ENCODE results near the gene RNGTT. TPM values are rescaled to one million over a fixed set of nuclear protein-coding genes. Genes with fewer than 3 reads are reported as not detected.

Gene RNGTT
- total RNA-seq = 28.8 TPM

DNA sequence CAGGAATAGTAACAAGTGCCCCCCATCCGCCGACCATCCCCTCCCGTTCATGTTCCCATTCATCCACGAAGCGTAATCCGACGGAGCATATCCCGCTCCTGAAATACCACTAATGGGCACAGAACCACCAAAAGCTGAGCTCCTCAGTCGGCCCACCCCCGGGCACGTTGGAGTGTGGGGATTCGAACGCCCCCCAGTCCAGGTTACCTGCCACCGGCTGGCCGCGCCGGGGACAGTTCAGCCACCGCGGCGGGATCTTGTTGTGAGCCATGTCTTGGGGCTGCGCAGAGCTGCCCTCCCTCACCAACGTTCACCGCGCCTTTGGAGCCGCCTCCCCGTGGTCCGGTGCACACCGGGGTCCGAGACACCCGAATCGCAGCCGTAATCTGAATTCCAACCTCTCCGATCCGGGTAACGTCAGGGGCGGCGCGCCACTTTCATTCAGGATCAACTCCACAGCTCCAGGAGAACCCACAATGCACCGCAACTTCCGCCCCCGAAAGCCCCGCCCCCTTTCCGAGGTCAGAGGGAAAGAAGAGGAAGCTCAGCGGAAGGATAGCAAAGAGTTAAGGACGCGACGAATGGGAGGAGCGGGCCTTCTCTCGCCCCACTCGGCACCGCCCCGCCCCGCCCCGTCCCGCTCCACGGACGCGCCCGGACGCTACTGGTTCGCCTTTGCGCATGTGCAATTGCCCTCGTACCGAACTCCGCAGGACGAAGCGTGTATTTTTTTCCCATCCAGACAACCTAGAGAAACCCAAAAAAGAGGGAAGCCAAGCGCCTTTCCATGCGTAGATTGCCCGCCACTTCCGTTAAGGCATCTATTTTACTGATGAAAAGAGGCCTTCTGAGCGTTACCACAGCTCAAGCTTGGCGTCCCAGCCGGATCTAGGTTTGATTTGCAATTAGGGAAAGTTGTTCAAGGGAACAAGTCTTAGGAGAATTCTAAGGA, at the start of gene RNGTT:
TSS of gene RNGTT (minus strand) at position 480 of the 952 bp plus-strand sequence. CDS start at position 271, 209 bp downstream.
- Histone ChIP-seq H3K4me1 (ENCODE audit: insufficient read depth, low read length) (peaks cover 22% of the 10 kb centered on the region), H3K27me3 (ENCODE audit: insufficient read depth, low read length) (no peaks in the 10 kb centered on the region), H3K9me3 (ENCODE audit: low read depth, low read length) (no peaks in the 10 kb centered on the region), H3K4me3 (ENCODE audit: low read length) (peak within 1 kb of the TSS; percentile 97)

DNA sequence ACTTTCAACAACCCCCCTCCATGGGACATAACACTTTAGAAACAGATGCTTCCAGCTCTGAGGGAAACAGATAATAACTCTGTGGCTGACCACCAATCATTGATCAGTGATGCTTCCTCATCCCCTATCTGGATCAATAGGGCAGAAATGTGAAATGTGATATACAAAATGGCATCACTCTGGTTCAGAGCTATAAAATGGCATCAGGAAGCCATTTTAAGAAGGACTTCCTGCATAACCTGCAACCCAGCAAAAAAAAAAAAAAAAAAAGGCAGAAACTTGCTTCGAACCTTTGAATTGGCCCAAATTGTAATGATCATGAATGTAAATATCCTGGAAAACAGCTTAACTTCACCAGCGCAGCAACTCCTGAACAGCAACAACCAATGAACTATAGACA, 48.0 kb upstream of the RNGTT start:
- Histone ChIP-seq H3K4me1 (ENCODE audit: insufficient read depth, low read length) (peaks cover 31% of the 10 kb centered on the region), H3K9me3 (ENCODE audit: low read depth, low read length) (no peaks in the 10 kb centered on the region), H3K4me3 (ENCODE audit: low read length) (no peak overlapping the region), H3K27me3 (ENCODE audit: insufficient read depth, low read length) (no peaks in the 10 kb centered on the region)

GRCh38 chr6:89010825-89011224, 47.4 kb upstream of the RNGTT start:
- H3K4me1 ChIP-seq (ENCODE audit: insufficient read depth, low read length) = peaks cover 31% of the 10 kb centered on the region
- no peaks in the 10 kb centered on the region for H3K27me3 ChIP-seq (ENCODE audit: insufficient read depth, low read length)
- H3K9me3 ChIP-seq (ENCODE audit: low read depth, low read length) = no peaks in the 10 kb centered on the region
- H3K4me3 ChIP-seq (ENCODE audit: low read length) = no peak overlapping the region

- Histone ChIP-seq H3K4me1 (ENCODE audit: insufficient read depth, low read length) (peaks cover 31% of the 10 kb centered on the region), H3K9me3 (ENCODE audit: low read depth, low read length) (no peaks in the 10 kb centered on the region), H3K27me3 (ENCODE audit: insufficient read depth, low read length) (no peaks in the 10 kb centered on the region), H3K4me3 (ENCODE audit: low read length) (no peak overlapping the region)
Observed at GRCh38 chr6:89009624-89010059, 46.2 kb upstream of the RNGTT start.

DNA sequence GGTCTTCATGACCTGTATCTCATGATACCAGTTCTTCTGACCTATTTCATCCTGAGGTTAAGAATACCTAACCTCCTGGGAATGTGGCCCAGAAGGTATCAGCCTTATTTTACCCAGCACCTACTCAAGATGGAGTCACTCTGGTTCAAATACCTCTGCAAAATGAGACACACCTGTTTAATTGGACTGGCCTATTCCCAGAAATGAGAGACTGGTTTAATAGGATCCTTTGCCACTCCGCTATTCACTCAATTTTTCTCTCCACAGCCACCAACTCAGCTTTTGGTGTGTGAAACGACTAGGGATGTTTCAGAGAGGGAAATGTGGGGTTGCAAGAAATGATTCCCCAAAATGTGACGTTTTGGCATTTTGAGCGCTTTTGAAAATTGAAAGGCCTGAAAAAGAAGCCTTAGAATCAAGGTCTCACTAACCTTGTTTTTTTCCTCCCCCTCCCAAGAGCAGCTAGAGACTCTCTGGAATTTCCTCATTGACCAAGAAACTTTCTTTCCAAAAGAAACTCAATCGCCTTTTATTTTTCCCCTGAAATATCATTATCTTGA, 45.5 kb upstream of the RNGTT start:
- H3K4me1 ChIP-seq (ENCODE audit: insufficient read depth, low read length) = peaks cover 31% of the 10 kb centered on the region
- no peak overlapping the region for H3K4me3 ChIP-seq (ENCODE audit: low read length)
- no peaks in the 10 kb centered on the region for H3K9me3 ChIP-seq (ENCODE audit: low read depth, low read length)
- H3K27me3 ChIP-seq (ENCODE audit: insufficient read depth, low read length) = no peaks in the 10 kb centered on the region

GRCh38 chr6:89008001-89008814, 44.8 kb upstream of the RNGTT start:
- peaks cover 31% of the 10 kb centered on the region for H3K4me1 ChIP-seq (ENCODE audit: insufficient read depth, low read length)
- H3K27me3 ChIP-seq (ENCODE audit: insufficient read depth, low read length) = no peaks in the 10 kb centered on the region
- no peaks in the 10 kb centered on the region for H3K9me3 ChIP-seq (ENCODE audit: low read depth, low read length)
- H3K4me3 ChIP-seq (ENCODE audit: low read length) = no peak overlapping the region

DNA sequence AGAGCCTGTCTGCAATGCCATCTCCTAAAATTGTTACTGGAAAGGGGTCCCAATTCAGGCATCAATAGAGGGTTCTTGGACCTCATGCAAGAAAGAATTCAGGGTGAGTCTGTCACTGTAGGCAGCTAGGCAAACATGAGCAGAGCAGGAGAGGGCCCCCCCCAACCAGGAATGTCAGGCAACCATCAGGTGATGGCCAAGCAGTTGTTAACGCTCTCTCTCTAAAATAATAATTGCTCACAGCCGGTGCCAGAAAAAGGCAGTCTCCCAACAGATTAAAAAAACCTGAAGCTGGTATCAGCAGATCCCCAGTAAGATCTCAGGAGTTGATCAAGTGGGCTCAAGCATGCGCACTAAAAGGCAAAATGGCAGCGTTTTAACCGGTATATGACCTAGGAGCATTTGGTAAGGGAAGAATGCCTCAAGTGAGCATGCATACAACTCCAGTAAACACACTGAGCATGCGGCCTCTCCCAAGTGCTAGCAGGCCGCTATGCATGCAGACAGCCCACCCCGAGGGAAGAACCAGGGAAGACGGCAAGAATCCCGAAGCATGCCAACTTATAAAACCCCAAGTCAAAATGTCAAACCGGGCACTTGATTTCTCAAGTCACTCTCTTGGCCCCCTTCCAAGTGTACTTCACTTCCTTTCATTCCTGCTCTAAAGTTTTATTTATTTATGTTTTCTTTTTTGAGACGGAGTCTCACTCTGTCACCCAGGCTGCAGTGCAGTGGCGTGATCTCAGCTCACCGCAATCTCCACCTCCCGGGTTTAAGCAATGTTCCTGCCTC, 44.0 kb upstream of the RNGTT start:
- Histone ChIP-seq H3K4me3 (ENCODE audit: low read length) (no peak overlapping the region), H3K4me1 (ENCODE audit: insufficient read depth, low read length) (peaks cover 31% of the 10 kb centered on the region)

GRCh38 chr6:89002523-89002922, 39.1 kb upstream of the RNGTT start:
- H3K9me3 ChIP-seq (ENCODE audit: low read depth, low read length) = no peaks in the 10 kb centered on the region
- H3K4me3 ChIP-seq (ENCODE audit: low read length) = no peak overlapping the region
- H3K27me3 ChIP-seq (ENCODE audit: insufficient read depth, low read length) = no peaks in the 10 kb centered on the region
- peaks cover 5% of the 10 kb centered on the region for H3K4me1 ChIP-seq (ENCODE audit: insufficient read depth, low read length)

More for the DNA sequence above, 44.0 kb upstream of the RNGTT start:
- Histone ChIP-seq H3K9me3 (ENCODE audit: low read depth, low read length) (no peaks in the 10 kb centered on the region), H3K27me3 (ENCODE audit: insufficient read depth, low read length) (no peaks in the 10 kb centered on the region)

- H3K4me3 ChIP-seq (ENCODE audit: low read length) = no peak overlapping the region
- H3K4me1 ChIP-seq (ENCODE audit: insufficient read depth, low read length) = peaks cover 11% of the 10 kb centered on the region
- H3K9me3 ChIP-seq (ENCODE audit: low read depth, low read length) = no peaks in the 10 kb centered on the region
- no peaks in the 10 kb centered on the region for H3K27me3 ChIP-seq (ENCODE audit: insufficient read depth, low read length)
Observed at GRCh38 chr6:88997327-88997726, 33.9 kb upstream of the RNGTT start.

DNA sequence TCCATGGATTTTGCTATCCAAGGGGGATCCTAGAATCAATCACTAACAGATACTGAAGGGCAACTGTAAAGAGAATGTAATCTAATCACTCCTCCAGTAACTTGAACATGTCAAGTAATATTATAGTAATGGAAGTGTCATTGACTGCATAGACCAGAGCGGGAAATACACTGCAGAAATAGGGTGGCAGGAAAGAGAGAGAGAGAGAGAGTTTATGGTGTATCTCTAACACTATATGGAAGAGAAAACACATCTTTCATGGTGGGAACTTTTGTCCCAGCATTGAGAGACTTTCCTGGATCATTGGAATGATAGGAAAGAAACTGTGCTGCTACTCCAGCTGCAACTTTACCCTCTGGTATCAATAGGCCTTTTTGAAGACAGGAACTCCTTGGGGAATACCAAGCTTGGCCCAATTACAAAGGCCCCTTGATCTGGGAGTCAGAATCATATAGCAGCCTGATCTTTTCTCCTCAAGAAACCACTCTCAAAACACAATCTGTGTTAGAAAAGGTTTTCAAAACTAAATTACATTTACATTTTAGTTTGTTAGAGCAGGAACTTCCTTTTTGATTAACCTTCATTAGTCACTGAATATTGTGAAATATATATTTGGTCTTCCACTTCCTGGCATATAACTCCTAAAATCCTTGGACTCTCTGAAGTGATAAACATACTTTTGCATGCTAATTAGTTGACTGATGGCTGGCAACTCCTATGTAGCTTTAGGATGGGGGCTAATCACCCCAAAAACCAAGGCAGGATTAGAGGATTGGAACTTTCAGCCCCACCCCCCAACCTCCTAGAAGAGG, 29.5 kb upstream of the RNGTT start:
- Histone ChIP-seq H3K4me3 (ENCODE audit: low read length) (no peak overlapping the region), H3K4me1 (ENCODE audit: insufficient read depth, low read length) (peaks cover 11% of the 10 kb centered on the region), H3K9me3 (ENCODE audit: low read depth, low read length) (no peaks in the 10 kb centered on the region), H3K27me3 (ENCODE audit: insufficient read depth, low read length) (no peaks in the 10 kb centered on the region)

- H3K4me3 ChIP-seq (ENCODE audit: low read length) = no peak overlapping the region
- peaks cover 11% of the 10 kb centered on the region for H3K4me1 ChIP-seq (ENCODE audit: insufficient read depth, low read length)
- no peaks in the 10 kb centered on the region for H3K27me3 ChIP-seq (ENCODE audit: insufficient read depth, low read length)
- no peaks in the 10 kb centered on the region for H3K9me3 ChIP-seq (ENCODE audit: low read depth, low read length)
Observed at GRCh38 chr6:88989215-88989614, 25.8 kb upstream of the RNGTT start.

DNA sequence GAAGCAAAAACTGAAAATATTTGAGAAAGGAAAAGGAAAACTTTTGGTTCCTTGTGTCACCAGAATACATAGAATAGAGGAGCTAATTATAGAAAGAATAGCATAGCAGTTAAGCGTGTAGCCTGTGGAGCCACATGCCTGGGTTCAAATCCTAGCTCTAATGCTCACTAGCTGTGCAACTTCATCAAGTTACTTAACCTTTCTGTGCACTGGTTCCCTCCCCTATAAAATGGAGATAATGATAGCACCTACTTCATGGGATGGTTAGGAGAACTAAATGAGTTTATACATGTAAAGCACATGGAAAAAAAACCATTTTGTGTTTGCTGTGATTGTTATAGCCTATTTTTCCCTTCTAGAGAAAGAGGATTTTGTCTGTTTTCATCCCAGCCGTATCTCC, 24.5 kb upstream of the RNGTT start:
- H3K4me3 ChIP-seq (ENCODE audit: low read length) = no peak overlapping the region
- H3K9me3 ChIP-seq (ENCODE audit: low read depth, low read length) = no peaks in the 10 kb centered on the region
- H3K27me3 ChIP-seq (ENCODE audit: insufficient read depth, low read length) = no peaks in the 10 kb centered on the region
- peaks cover 5% of the 10 kb centered on the region for H3K4me1 ChIP-seq (ENCODE audit: insufficient read depth, low read length)

DNA sequence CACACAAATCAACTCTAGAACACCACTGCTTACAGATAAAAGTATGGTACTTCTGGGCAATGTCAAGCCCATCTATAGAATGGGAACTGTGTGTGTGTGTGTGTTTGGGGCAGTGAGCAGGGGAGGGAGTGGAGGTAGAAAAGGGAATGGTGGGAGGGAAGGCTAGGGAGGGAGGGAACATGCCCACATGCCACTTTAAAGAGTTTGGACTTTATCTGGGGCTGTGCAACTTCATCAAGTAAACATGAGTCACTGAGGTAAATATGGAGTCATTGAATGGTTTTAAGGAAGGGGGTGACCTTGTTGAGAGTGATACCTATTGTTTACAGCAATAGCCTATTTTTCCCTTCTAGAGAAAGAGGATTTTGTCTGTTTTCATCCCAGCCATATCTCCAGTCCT, 22.5 kb upstream of the RNGTT start:
- Histone ChIP-seq H3K4me1 (ENCODE audit: insufficient read depth, low read length) (no peaks in the 10 kb centered on the region), H3K4me3 (ENCODE audit: low read length) (no peak overlapping the region), H3K27me3 (ENCODE audit: insufficient read depth, low read length) (no peaks in the 10 kb centered on the region), H3K9me3 (ENCODE audit: low read depth, low read length) (no peaks in the 10 kb centered on the region)

DNA sequence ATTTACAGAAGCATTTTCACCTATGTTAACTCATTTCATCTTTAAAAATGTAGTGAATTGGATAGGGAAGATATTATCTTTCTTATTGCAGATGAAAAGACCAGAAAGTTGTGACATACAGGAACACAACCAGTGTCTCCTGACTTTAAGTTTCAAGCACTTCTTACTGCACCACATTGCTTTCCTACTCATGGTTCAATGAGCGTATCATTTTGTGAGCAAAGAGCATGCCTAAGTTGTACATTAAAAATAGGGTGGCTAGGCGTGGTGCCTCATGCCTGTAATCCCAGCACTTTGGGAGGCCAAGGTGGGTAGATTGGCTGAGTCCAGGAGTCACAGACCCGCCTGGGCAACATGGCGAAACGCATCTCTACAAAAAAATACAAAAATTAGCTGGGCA, 21.2 kb upstream of the RNGTT start:
- H3K4me1 ChIP-seq (ENCODE audit: insufficient read depth, low read length) = no peaks in the 10 kb centered on the region
- no peaks in the 10 kb centered on the region for H3K27me3 ChIP-seq (ENCODE audit: insufficient read depth, low read length)
- no peak overlapping the region for H3K4me3 ChIP-seq (ENCODE audit: low read length)
- no peaks in the 10 kb centered on the region for H3K9me3 ChIP-seq (ENCODE audit: low read depth, low read length)
